SU-DHL-6 (cell line): Measurements from ENCODE around the gene FANCM.

Experiments
- EZH2phosphoT487 ChIP-seq: fragments of 200-600 bp; sonication (generic), shearing (Covaris generic); conservative IDR thresholded peaks from 2 replicates; pipeline ENCODE4 v1.6.1; 2018; ENCODE audit warnings: mild to moderate bottlenecking, antibody characterized with exemption, low read length, moderate library complexity, mixed read lengths
- TF ChIP-seq, protein P1 (sequence below): fragments of 200-600 bp; sonication (generic); IDR thresholded peaks from one replicate; pipeline ENCODE4 v1.5.1; 2017; ENCODE audit warnings: antibody characterized with exemption, mild to moderate bottlenecking, low read length, moderate library complexity; ENCODE audit not compliant: insufficient read depth, poor library complexity, severe bottlenecking

DNA sequence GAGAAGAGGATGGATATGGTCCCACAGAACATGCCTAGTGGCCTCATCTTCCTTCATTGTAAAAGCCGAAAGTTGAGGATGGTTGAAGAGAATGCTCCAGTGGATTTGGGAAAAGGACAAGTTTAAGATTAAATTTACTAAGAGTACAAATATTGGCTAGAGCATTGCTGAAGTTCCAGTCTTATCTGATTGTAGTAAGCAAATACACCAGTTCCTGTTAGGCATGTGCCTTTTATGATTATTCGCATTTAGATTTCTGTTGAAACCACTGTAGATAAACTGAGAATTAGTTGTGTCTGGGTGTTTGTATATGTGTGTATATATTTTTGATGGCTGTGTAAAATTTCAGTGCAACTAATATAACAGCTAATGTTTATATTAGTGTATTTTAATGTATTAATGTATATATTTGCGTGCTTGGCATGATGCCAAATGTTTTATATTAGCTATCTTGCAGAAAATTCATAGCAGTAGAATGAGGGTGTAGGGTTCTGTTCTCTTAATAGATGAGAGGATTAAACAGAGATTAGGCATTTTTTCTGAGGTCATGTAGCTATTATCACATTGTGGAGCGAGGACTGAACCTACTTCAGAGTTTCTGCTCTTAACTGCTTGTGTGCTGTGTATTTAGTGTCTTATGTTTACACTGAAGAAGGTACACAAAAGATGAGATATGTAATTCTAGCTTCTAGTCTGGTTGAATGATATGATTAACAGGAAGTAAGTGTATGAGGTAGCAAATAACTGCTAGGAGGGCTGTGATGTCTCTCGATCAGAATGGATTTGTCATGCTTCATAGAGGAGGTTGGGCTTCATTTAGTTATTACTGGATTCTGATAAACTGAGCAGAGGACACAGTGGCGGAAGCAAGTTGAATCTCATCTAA lies 22.6 kb upstream of the FANCM start:
- TF ChIP-seq, protein P1, sequence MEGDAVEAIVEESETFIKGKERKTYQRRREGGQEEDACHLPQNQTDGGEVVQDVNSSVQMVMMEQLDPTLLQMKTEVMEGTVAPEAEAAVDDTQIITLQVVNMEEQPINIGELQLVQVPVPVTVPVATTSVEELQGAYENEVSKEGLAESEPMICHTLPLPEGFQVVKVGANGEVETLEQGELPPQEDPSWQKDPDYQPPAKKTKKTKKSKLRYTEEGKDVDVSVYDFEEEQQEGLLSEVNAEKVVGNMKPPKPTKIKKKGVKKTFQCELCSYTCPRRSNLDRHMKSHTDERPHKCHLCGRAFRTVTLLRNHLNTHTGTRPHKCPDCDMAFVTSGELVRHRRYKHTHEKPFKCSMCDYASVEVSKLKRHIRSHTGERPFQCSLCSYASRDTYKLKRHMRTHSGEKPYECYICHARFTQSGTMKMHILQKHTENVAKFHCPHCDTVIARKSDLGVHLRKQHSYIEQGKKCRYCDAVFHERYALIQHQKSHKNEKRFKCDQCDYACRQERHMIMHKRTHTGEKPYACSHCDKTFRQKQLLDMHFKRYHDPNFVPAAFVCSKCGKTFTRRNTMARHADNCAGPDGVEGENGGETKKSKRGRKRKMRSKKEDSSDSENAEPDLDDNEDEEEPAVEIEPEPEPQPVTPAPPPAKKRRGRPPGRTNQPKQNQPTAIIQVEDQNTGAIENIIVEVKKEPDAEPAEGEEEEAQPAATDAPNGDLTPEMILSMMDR: no peak
- TF ChIP-seq EZH2phosphoT487: no peak
